DMS114 treated with DMSO at 0.1 percent for 48 hours (cell line): ENCODE measurements around the gene HMBS.
"Not testable (repeated sequence)": the region's sequence is repeated elsewhere in the genome, so short reads cannot be mapped to it uniquely, and the experiment has no call there.

Experiments used
- DNase-seq: peaks from one replicate; lab custom pipeline; 2025; ENCODE audit not compliant: unreplicated experiment; lab: John Stamatoyannopoulos, UW

HMBS gene

GRCh38 chr11:119084663-119085436 lies at the start of gene HMBS:
Gene HMBS (plus strand): TSS chr11:119084881. CDS start chr11:119085034, 153 bp downstream.
- DNase-seq = peak; percentile 80

- DNase-seq = no peak
Observed at GRCh38 chr11:119038884-119039283, 45.8 kb upstream of the HMBS start.

GRCh38 chr11:119039471-119039870 lies 45.2 kb upstream of the HMBS start:
- DNase-seq = not testable (repeated sequence)

- DNase-seq = no peak
Observed at GRCh38 chr11:119041821-119042514, 42.7 kb upstream of the HMBS start.

GRCh38 chr11:119042927-119043326 lies 41.8 kb upstream of the HMBS start:
- DNase-seq = no peak

- no peak for DNase-seq
Observed at GRCh38 chr11:119044708-119045107, 40.0 kb upstream of the HMBS start.

- no peak for DNase-seq
Observed at GRCh38 chr11:119046489-119046888, 38.2 kb upstream of the HMBS start.

GRCh38 chr11:119047205-119047604 lies 37.5 kb upstream of the HMBS start:
- no peak for DNase-seq

- DNase-seq = no peak
Observed at GRCh38 chr11:119048644-119049043, 36.0 kb upstream of the HMBS start.

- DNase-seq = no peak
Observed at GRCh38 chr11:119049081-119049480, 35.6 kb upstream of the HMBS start.

GRCh38 chr11:119051440-119052162 lies 33.1 kb upstream of the HMBS start:
- DNase-seq = no peak

- DNase-seq = no peak
Observed at GRCh38 chr11:119052163-119052814, 32.4 kb upstream of the HMBS start.

- no peak for DNase-seq
Observed at GRCh38 chr11:119054418-119054817, 30.3 kb upstream of the HMBS start.

- DNase-seq = peak; percentile 7
Observed at GRCh38 chr11:119055901-119056300, 28.8 kb upstream of the HMBS start.

- DNase-seq = no peak
Observed at GRCh38 chr11:119056421-119056999, 28.2 kb upstream of the HMBS start.

GRCh38 chr11:119057000-119057769 lies 27.5 kb upstream of the HMBS start, which contains the start of gene HYOU1:
Gene HYOU1 (minus strand): TSS chr11:119057205. CDS start chr11:119056160, 1,045 bp downstream.
- peak; percentile 78 for DNase-seq

- DNase-seq = not testable (repeated sequence)
Observed at GRCh38 chr11:119059128-119059527, 25.6 kb upstream of the HMBS start.

- DNase-seq = no peak
Observed at GRCh38 chr11:119061256-119061655, 23.4 kb upstream of the HMBS start.

GRCh38 chr11:119062779-119063178 lies 21.9 kb upstream of the HMBS start:
- DNase-seq = no peak

- DNase-seq = no peak
Observed at GRCh38 chr11:119065369-119065768, 19.3 kb upstream of the HMBS start.
